Pancreas (tissue), 10 donors: ENCODE data around the gene SIGLEC5. TPM values are rescaled to one million over a fixed set of nuclear protein-coding genes. Genes with fewer than 3 reads are reported as not detected.
"Not testable (repeated sequence)": the region's sequence is repeated elsewhere in the genome, so short reads cannot be mapped to it uniquely, and the experiment has no call there.

Source experiments
- ATAC-seq, 4 donors: fragments of 200-7000 bp; cut with Tn5 transposase; one replicate each; pipeline versions ENCODE4 v1.8.0 to v1.9.1; 2020; ENCODE audit warnings: mild to moderate bottlenecking in 4 of 4, moderate library complexity in 4 of 4
- DNase-seq, 6 donors: peaks; one replicate each; pipeline ENCODE4 v3.0.0-alpha.2; 2020
- FAIRE-seq: peaks from 2 replicates; lab custom pipeline; 2012; peaks lifted over from hg19 to GRCh38; lab: Jason Lieb, UNC
- H3K27ac ChIP-seq, 4 donors: fragments of 200-600 bp; sonication (generic); 1 replicate in 3 of 4; 2 replicates in 1 of 4; pipeline versions ENCODE4 v1.5.0 to v1.8.0; 2020
- H3K27me3 ChIP-seq, 4 donors: fragments of 200-600 bp; one replicate each; pipeline ENCODE4 v1.8.0; 2021
- H3K36me3 ChIP-seq, 3 donors: fragments of 200-600 bp; sonication (generic) in 1 of 3; one replicate each; pipeline versions ENCODE4 v1.5.0 to v1.8.0; 2020 to 2021
- H3K4me1 ChIP-seq, 3 donors: fragments of 200-600 bp; one replicate each; pipeline ENCODE4 v1.8.0; 2021
- H3K4me3 ChIP-seq, 4 donors: fragments of 200-600 bp; sonication (generic) in 2 of 4; one replicate each; pipeline versions ENCODE4 v1.5.0 to v1.8.0; 2020 to 2021
- H3K9me3 ChIP-seq, 4 donors: fragments of 200-600 bp; one replicate each; pipeline ENCODE4 v1.8.0; 2021
- CTCF ChIP-seq, 4 donors: fragments of 200-600 bp; sonication (generic) in 3 of 4; IDR thresholded peaks; one replicate each; pipeline versions ENCODE4 v1.5.0 to v1.8.0; 2021; ENCODE audit warnings: antibody characterized with exemption in 4 of 4
- WGBS, 2 donors: extraction: QIAGEN DNeasy Blood & Tissue Kit; methylation state at CpG; one replicate each; pipeline ENCODE4 v1.1.7; 2013; 5-methylcytosine and 5-hydroxymethylcytosine counted together
- intact Hi-C, 3 donors: fragments of 100-400 bp; cut with DNase I; formaldehyde crosslinking; loops; one replicate each; pipeline versions ENCODE4 v1.11.1 to v1.14.2; 2022
- polyA plus RNA-seq, 2 donors: library from polyadenylated mRNA; stranded (reverse); fragments of 200-250 nt; gene quantifications; one replicate each; pipeline ENCODE4 v1.2.3, GENCODE V29; 2013
- total RNA-seq, 6 donors: library from RNA; stranded (reverse); fragmentation: NEBNext Ultra II Directional in 4 of 6; extraction: Animal tissue kit (Norgen Biotek cat#: 25700) in 4 of 6; gene quantifications; one replicate each; pipeline versions ENCODE4 v1.2.1 to v1.2.4, GENCODE V29; 2021 to 2023
- donor health status: healthy with polysubstance abuse.
- donor health status: DM: no; HTN: no; CAD: no; lungs with moderate emphysema.
- donor health status: DM: no; HTN: no; CAD: no.
- donor health status: control.
- donor health status: control.
- donor health status: Bipolar disorder and iron deficiency.
- donor health status: DM: yes; HTN: yes; CAD: no.
- donor health status: DM: no; HTN: no; CAD: no.
- donor health status: DM: no; HTN: no; CAD: no.
- donor health status: DM: yes; HTN: yes; CAD: no.

The SIGLEC5 gene, protein sequence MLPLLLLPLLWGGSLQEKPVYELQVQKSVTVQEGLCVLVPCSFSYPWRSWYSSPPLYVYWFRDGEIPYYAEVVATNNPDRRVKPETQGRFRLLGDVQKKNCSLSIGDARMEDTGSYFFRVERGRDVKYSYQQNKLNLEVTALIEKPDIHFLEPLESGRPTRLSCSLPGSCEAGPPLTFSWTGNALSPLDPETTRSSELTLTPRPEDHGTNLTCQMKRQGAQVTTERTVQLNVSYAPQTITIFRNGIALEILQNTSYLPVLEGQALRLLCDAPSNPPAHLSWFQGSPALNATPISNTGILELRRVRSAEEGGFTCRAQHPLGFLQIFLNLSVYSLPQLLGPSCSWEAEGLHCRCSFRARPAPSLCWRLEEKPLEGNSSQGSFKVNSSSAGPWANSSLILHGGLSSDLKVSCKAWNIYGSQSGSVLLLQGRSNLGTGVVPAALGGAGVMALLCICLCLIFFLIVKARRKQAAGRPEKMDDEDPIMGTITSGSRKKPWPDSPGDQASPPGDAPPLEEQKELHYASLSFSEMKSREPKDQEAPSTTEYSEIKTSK
- under 1 TPM in 1 of 6 donors, not detected in 5; 0.37 TPM for total RNA-seq
- polyA plus RNA-seq = under 1 TPM; 0.05 to 0.11 TPM

DNA sequence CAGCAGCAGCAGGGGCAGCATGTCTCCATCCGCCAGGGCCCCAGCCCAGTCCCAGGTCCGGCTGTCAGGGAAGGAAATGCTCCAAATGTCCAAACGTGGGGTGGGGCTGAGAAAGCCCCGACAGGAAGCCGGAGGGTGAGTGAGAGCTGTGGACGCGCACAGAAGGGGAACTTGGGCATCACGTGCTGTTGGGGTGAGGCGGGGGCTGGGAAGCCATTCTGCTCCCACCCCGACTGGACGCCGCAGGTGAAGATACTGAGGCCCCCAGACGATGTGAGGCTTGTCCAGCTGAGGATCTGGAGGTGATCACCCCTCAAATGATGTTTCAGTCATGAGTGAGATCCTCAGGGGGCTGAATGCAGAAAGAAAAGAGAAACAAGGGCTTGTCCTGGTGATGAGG, at the start of gene SIGLEC5:
Gene SIGLEC5, minus strand, starts transcription at position 87 of the 400 bp plus-strand sequence. Its CDS starts 66 bp downstream, at position 21.
- H3K27ac ChIP-seq, FAIRE-seq, H3K4me3 ChIP-seq, H3K27me3 ChIP-seq, DNase-seq, H3K9me3 ChIP-seq, intact Hi-C loops, H3K4me1 ChIP-seq, H3K36me3 ChIP-seq: not testable (repeated sequence)
- WGBS, 2 donors = 42 to 62% methylated on average over 8 to 9 of the region's 13 CpGs
- peak in 3 of 4 donors; percentile 14 to 62 (median 18) for ATAC-seq

DNA sequence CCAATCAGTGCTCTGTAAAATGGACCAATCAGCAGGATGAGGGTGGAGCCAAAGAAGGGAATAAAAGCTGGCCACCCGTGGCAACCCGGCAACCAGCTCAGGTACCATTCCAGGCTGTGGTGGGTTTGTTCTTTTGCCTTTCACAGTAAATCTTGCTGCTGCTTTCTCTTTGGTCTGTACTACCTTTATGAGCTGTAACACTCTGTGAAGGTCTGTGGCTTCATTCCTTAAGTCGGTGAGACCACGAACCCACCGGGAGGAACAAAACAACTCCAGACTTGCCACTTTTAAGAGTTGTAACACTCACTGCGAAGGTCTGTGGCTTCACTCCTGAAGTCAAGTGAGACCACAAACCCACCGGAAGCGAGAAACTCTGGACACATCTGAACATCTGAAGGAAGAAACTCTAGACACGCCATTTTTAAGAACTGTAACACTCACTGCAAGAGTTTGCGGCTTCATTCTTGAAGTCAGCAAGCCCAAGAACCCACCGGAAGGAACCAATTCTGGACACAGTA, 46.4 kb upstream of the SIGLEC5 start:
- Histone ChIP-seq H3K27me3 (no peaks in the 10 kb centered on the region), H3K27ac (no peak overlapping the region), H3K9me3 (no peaks in the 10 kb centered on the region), H3K4me1 (no peaks in the 10 kb centered on the region), H3K36me3 (no peaks in the 10 kb centered on the region), H3K4me3 (no peak overlapping the region)
- FAIRE-seq (no peak), ATAC-seq (no peak), DNase-seq (no peak)
- no peak for TF ChIP-seq CTCF (IDR thresholded peaks at IDR 0.05)
- 68 to 76% methylated on average over 11 of the region's 11 CpGs for WGBS, 2 donors
- intact Hi-C loops = no loop called here

- H3K9me3 ChIP-seq, H3K4me1 ChIP-seq, H3K36me3 ChIP-seq, H3K27me3 ChIP-seq, DNase-seq, intact Hi-C loops, FAIRE-seq, H3K4me3 ChIP-seq, H3K27ac ChIP-seq: not testable (repeated sequence)
- 49 to 52% methylated on average over 7 of the region's 7 CpGs for WGBS, 2 donors
- ATAC-seq = peak in 1 of 4 donors; percentile 42
- TF ChIP-seq CTCF (IDR thresholded peaks at IDR 0.05) = peak in 1 of 4 donors; percentile 12
These were observed 45.8 kb upstream of the SIGLEC5 start for GRCh38 chr19:51675911-51676565.

GRCh38 chr19:51668216-51668615, 38.0 kb upstream of the SIGLEC5 start:
- no peaks in the 10 kb centered on the region for H3K9me3 ChIP-seq
- WGBS, 2 donors = 70 to 78% methylated on average over 3 of the region's 3 CpGs
- no peaks in the 10 kb centered on the region for H3K4me1 ChIP-seq
- intact Hi-C loops = no loop called here
- no peak for ATAC-seq
- no peak overlapping the region for H3K27ac ChIP-seq
- TF ChIP-seq CTCF (IDR thresholded peaks at IDR 0.05) = no peak
- no peak overlapping the region for H3K4me3 ChIP-seq
- no peak for DNase-seq
- peaks cover 0 to 18% (median 0%) of the 10 kb centered on the region in 4 donors for H3K27me3 ChIP-seq
- FAIRE-seq = no peak
- no peaks in the 10 kb centered on the region for H3K36me3 ChIP-seq

- H3K4me1 ChIP-seq = no peaks in the 10 kb centered on the region
- DNase-seq = no peak
- no peaks in the 10 kb centered on the region for H3K36me3 ChIP-seq
- intact Hi-C loops = no loop called here
- H3K27ac ChIP-seq = no peak overlapping the region
- no peak for TF ChIP-seq CTCF (IDR thresholded peaks at IDR 0.05)
- no peaks in the 10 kb centered on the region for H3K9me3 ChIP-seq
- no peak for FAIRE-seq
- no peak for ATAC-seq
- 45% methylated on average over 3 of the region's 3 CpGs for WGBS, 2 donors
- no peak overlapping the region for H3K4me3 ChIP-seq
- peaks cover 0 to 18% (median 3%) of the 10 kb centered on the region in 4 donors for H3K27me3 ChIP-seq
These were observed 34.8 kb upstream of the SIGLEC5 start for GRCh38 chr19:51664997-51665396.
